IPS-18c (cell line): ENCODE data around the gene NSUN4.
"Not testable (repeated sequence)": the region's sequence is repeated elsewhere in the genome, so short reads cannot be mapped to it uniquely, and the experiment has no call there.

Source experiments
- H3K4me3 ChIP-seq: 2 replicates; pipeline ENCODE4 v1.7.0; 2013; ENCODE audit warnings: low read depth, mild to moderate bottlenecking, low read length, moderate library complexity; ENCODE audit not compliant: insufficient read depth
- H3K9me3 ChIP-seq: one replicate; pipeline ENCODE4 v1.6.1; 2013; ENCODE audit warnings: mild to moderate bottlenecking, low read length, moderate library complexity; ENCODE audit not compliant: control insufficient read depth, insufficient read depth

Gene NSUN4

DNA sequence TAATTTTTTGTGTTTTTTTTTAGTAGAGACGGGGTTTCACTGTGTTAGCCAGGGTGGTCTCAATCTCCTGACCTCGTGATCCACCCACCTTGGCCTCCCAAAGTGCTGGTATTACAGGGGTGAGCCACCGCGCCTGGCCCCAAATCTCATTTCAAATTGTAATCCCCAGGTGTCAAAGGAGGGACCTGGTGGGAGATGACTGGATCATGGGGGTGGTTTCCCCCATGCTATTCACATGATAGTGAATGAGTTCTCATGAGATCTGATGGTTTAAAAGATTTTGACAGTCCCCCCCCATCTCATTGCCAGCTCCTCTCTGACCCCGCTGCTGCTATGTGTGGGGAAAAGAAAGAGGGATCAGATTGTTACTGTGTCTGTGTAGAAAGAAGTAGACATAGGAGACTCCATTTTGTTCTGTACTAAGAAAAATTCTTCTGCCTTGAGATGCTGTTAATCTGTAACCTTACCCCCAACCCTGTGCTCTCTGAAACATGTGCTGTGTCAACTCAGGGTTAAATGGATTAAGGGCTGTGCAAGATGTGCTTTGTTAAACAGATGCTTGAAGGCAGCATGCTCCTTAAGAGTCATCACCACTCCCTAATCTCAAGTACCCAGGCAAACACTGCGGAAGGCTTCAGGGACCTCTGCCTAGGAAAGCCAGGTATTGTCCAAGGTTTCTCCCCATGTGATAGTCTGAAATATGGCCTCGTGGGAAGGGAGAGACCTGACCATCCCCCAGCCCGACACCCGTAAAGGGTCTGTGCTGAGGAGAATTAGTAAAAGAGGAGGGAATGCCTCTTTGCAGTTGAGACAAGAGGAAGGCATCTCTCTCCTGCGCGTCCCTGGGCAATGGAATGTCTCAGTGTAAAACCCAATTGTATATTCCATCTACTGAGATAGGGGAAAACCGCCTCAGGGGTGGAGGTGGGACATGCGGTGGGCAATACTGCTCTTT, 20.4 kb upstream of the NSUN4 start:
- not testable (repeated sequence) for H3K4me3 ChIP-seq, H3K9me3 ChIP-seq

DNA sequence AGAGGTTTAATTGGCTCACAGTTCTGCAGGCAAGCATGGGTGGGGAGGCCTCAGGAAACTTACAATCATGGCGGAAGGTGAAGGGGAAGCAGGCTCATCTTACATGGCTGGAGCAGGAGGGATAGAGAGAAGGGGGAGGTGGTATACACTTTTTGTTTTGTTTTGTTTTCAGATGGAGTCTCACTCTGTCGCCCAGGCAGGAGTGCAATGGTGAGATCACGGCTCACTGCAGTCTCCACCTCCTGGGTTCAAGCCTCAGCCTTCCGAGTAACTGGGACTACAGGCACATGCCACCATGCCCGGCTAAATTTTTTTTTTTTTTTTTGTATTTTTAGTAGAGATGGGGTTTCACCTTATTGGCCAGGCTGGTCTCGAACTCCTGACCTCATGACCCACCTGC, 18.4 kb upstream of the NSUN4 start:
- not testable (repeated sequence) for H3K4me3 ChIP-seq, H3K9me3 ChIP-seq

DNA sequence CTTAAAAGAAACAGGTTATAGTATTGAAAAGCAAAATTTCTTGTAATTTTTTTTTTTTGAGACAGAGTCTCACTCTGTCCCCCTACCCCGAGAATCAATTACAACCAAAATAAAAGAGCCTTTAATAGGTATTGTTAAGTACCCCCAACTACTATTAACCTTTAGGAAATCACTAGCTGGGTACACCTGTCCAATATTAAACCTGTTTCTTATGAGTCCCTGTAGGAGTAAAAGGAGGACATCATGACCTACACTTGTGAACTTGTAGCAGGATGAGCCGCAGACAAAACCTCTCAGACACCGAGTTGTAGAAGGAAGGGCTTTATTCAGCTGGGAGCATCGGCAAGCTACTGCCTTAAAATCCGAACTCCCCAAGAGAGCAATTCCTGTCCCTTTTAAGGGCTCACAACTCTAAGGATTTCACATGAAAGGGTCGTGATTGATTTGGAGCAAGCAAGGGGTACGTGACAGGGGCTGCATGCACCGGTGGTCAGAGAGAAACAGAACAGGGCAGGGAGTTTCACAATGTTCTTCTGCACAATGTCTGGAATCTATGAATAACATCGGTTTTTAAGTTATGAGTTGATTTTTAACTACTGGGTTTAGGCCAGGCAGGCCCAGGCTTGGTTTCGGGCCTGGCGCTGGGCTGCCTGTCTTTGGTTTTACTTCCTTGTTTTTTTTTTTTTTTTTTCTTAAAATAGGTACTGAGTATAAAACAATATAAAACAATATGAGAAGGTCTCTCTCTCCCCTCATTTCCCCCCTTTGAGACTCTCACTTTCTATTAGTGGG, 15.1 kb upstream of the NSUN4 start:
- not testable (repeated sequence) for H3K4me3 ChIP-seq, H3K9me3 ChIP-seq

DNA sequence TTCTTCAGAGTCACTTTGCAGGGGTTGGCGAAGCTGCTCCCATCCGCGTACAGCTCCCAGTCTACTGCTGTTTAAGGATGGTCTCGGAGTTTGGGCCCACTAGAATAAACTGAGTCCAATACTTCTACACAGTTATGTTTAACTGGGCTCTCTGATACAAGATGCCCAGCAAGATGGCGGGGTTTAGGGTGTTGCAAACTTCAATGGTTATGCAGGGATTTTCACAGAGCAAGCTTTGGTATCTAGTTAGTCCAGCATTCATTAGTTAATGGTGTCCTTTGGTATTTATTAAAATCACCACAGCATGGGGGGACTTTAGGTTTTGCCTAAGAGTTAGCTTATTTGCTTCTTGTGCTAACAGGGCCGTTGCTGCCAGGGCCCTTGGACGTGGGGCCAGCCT, 12.4 kb upstream of the NSUN4 start:
- not testable (repeated sequence) for H3K9me3 ChIP-seq, H3K4me3 ChIP-seq

DNA sequence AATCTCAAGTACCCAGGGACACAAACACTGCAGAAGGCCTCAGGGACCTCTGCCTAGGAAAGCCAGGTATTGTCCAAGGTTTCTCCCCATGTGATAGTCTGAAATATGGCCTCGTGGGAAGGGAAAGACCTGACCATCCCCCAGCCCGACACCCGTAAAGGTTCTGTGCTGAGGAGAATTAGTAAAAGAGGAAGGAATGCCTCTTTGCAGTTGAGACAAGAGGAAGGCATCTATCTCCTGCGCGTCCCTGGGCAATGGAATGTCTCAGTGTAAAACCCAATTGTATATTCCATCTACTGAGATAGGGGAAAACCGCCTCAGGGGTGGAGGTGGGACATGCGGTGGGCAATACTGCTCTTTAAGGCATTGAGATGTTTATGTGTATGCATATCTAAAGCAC, 10.8 kb upstream of the NSUN4 start:
- not testable (repeated sequence) for H3K9me3 ChIP-seq, H3K4me3 ChIP-seq

DNA sequence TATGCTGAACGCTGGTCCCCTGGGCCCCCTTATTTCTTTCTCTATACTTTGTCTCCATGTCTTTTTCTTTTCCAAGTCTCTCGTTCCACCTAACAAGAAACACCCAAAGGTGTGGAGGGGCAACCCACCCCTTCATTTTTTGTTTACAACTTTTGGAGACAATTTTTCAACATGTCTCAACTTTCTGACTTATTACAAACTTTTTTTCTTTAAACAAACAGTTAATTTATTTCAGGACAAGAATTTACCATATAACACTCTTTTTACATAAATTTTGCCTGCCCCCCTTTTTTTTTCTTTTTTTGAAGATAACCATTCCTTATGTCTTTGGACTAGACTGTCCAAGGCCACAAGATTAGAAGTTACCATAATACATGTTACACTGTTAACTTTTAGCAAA, 10.2 kb upstream of the NSUN4 start:
- H3K4me3 ChIP-seq, H3K9me3 ChIP-seq: not testable (repeated sequence)

DNA sequence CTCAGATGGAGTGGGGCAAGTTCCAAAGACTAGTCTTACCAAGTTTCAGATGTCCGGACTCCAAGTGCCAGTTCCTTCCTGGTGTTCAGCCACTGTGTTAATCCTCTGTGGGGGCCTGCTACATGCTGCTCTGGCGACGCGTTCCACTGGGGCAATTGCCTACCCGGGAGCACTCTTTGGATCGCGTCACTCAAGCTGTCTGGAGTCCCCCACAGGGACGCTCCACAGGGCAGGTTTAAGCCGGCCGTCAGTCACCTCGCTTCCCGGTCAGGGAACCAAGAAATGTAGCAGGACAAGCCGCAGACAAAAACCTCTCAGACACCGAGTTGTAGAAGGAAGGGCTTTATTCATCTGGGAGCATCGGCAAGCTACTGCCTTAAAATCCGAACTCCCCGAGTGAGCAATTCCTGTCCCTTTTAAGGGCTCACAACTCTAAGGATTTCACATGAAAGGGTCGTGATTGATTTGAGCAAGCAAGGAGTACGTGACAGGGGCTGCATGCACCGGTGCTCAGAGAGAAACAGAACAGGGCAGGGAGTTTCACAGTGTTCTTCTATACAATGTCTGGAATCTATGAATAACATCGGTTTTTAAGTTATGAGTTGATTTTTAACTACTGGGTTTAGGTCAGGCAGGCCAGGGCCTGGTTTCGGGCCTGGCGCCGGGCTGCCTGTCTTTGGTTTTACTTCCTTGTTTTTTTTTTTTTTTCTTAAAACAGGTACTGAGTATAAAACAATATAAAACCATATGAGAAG, 8.6 kb upstream of the NSUN4 start:
- not testable (repeated sequence) for H3K9me3 ChIP-seq, H3K4me3 ChIP-seq

DNA sequence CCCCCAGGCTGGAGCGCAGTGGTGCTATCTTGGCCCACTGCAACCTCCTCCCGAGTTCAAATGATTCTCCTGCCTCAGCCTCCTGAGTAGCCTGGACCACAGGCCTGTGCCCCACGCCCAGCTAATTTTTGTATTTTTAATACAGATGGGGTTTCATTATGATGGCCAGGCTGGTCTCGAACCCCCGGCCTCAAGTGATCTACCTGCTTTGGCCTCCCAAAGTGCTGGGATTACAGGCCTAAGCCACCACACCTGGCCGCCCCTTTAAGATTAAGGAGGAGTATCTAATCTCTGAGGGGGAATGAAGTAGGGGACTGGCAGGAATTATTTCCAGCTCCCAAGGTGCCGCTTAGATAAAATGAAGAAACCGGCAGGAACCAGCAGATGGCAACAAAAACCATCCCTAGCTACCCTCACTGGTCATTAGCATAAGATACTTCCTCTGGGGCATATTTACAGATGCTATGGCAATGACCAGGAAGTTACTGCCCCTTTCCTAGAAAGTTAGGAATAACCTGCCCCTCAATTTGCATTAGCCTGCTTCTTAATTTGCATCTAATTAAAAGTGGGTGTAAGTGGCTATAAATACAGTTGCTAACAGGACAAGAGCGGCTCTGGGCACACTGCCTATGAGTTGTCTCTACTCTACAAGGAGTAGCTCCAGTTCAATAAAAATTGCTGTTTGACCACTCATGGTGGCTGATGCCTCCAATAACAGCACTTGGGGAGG, 7.1 kb upstream of the NSUN4 start:
- no peak overlapping the region for H3K4me3 ChIP-seq

DNA sequence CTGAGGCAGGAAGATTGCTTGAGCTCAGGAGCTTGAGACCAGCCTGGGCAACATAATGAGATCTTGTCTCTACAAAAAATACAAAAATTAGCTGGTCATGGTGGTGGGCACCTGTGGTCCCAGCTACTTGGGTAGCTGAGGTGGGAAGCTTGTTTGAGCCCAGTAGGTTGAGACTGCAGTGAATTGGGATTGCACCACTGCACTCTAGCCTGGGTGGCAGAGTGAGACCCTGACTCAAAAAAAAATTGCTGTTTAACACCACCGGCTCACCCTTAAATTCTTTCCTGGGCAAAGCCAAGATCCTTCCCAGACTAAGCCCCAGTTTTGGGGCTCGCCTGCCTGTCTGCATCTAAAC, 6.6 kb upstream of the NSUN4 start:
- Histone ChIP-seq H3K9me3 (no peaks in the 10 kb centered on the region), H3K4me3 (no peak overlapping the region)

More for the DNA sequence above, 7.1 kb upstream of the NSUN4 start:
- H3K9me3 ChIP-seq: no peaks in the 10 kb centered on the region

DNA sequence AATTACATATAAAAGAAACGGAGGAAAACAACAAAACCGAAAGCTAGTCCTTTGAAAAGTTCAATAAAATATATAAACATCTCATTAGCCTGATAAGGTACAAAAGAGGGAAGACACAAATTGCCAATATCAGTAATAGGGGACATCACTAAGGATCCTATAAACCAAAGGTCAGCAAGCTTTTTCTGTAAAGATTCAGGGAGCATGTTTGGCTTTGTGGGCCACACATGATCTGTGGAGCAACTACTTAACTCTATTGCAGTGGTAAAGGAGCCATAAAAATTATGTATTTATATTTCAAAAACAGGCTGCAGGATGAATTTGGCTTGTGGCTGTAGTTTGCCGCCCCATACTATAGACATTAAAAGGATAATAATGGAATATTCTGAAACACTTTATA, 5.5 kb upstream of the NSUN4 start:
- Histone ChIP-seq H3K9me3 (no peaks in the 10 kb centered on the region), H3K4me3 (no peak overlapping the region)

DNA sequence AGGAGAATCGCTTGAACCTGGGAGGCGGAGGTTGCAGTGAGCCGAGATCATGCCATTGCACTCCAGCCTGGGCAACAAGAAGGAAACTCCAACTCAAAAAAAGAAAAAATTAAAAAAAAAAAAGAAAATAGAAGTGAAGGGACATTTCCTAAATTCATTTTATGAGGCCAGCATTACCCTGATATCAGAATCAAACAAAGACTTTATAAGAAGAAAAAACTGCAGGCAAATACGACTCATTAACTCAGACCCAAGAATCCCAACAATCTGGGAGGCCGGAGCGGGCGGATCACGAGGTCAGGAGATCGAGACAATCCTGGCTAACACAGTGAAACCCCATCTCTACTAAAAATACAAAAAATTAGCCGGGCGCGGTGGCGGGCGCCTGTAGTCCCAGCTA, 3.2 kb upstream of the NSUN4 start:
- H3K4me3 ChIP-seq, H3K9me3 ChIP-seq: not testable (repeated sequence)

DNA sequence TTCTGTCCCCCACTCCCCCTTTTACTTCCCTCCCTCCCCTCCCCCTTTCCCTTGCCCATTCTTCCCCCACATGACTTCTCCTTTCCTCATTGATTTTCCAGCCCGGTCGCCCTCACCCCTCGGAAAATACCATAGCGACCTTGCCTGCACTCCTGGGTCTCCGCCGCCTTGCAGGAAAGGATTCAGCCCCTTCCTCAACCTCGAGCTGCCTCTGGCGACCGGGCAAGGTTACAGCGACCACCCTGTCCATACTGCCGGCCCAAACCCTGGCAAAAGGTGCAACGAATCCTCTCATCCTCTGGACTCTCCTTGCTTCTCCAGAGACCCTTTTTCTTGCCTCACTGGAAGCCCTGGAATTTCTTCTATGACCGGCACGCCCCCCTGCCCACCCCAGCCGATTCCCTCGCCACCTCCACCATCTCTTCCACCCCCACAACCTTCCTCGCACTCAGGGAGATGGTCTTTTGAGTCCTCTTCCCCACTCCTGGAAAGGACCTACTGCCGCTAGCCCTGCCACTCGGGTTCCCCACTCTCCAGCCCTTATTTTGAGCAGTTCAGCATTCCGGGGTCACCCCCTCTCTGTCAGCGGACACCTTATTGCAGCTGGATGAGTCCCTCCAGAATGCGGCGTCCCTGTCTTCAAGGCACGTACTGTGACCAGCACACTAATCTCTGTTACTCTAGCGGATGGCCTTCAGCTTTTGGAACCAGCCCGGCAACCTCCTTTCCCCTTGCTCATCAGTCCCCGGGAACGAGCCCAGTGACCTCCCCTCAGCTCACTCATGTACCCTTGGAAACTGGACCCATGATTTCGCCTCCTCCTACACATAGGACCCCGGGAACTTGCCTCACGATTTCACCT, 846 bp downstream of the NSUN4 start:
- Histone ChIP-seq H3K9me3 (no peaks in the 10 kb centered on the region), H3K4me3 (peak overlapping the region; percentile 73)

DNA sequence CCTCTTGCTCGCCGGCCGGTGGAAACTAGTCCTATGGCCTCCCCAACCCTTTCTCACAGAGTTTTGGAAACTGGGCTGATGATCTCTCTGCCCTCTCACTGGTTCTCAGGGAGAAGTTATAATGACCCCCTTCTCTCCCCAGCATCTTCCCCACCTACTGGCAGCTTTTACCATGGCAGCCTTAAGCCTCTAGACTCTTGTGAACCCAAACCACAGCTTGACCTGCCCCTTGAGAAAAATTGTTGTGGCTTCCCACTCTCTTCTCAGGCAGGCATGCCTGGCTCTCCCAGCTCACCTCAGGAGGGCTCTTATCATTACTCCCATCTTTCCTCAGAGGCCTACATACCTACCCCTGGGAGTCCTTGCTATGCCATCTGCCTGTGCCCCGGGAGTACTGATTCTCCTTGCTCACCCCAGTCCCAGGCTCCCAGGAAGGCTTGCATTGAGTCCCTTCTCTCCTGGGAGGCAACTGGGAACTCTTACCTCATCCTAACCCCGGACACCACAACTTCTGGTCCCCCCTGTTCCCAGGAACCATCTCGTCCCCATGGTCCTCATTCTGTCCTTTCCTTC, 1.6 kb downstream of the NSUN4 start:
- Histone ChIP-seq H3K4me3 (no peak overlapping the region), H3K9me3 (no peaks in the 10 kb centered on the region)

DNA sequence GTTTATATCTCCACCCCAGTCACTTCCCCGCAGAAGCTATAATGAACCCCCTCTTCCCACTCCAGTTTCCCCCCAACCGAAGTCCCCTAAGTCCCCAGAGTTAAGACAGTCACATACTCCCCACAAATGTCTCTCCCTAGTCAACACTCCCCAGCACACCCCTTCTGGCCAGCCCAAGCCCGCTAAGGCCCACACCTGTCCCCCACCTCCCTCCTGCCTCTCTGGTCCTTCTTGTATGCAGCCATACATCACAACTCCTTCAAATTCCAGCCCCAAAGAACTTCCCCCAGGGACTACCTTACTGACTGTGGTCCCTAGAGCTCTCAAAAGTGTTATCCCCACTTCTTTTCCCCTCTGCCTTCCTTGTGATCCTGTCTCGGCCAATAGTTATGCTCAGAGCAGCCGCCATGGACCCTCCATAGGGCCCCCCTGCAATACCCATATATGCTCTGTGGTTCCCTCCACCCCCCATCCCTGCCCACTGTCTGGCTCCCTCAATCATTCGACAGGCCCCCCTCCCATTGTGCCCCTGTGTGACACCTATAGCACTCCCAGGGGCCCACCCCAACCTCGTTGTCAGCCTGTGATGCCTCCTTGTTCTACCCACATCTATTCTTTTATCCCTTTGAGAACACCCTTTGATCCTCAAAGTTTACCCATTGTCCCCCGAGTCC, 2.2 kb downstream of the NSUN4 start:
- Histone ChIP-seq H3K4me3 (no peak overlapping the region), H3K9me3 (no peaks in the 10 kb centered on the region)

DNA sequence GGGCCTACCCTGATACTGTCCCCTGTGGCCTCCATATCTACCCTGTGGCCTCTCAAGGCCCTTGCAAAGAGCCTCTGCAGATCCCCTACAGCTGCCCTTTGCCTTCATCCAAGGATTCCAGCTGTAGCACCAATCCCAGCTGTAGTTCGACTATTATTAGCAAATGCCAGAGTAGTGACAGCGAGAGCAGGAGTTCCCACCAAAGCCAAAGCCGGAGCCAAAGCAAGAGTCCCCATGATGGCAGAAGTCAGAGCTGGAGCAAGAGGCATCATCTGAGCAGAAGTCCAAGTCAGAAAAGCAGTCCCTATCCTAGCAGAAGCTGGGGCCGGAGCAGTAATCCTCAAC, 2.7 kb downstream of the NSUN4 start:
- Histone ChIP-seq H3K9me3 (no peaks in the 10 kb centered on the region), H3K4me3 (no peak overlapping the region)

DNA sequence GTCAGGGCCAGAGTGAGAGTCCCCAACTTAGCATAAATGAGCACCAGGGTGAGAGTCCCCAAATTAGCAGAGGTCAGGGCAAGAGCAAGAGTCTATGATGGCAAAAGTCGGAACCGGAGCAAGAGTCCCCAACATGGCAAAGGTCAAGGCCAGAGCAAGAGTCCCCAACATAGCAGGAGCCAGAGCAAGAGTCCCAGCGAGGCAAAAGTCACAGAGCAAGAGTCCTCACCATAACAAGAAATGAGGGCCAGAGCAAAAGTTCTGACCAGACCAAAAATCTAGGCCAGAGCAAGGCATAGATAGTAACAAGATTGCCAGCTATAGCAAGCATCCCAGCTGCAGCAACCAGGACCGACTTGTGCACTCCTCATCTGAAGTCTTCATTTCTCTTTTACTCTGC, 3.1 kb downstream of the NSUN4 start:
- Histone ChIP-seq H3K9me3 (no peaks in the 10 kb centered on the region), H3K4me3 (no peak overlapping the region)
